Measurements from ENCODE around the gene GOLT1B.

GOLT1B gene

DNA sequence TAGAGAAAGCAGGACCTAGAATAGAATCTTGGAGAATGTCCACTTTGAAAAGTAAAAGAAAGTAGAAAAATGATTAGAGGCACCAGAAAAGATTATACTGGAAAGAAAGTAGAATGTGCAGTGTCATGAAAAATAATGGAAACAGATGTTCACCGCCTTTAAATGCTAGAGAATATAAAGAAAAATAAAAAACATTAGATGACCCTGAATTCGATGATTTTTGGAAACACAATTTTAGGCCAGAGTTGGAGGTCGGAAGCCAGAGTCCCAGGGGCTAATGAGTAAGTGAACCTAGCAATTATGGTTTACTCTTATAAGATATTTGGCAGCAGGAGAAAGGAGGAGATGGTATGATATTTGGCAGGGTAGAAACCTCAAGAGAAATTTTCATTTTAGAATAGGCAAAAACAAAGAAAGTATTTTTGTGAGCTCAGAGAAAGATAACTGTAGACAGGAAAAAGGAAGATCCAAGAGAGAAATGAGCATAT, 65.4 kb downstream of the GOLT1B start:
- no peak for DNase-seq
